Measurements from ENCODE around the gene TNNI2. TPM values are rescaled to one million over a fixed set of nuclear protein-coding genes. Genes with fewer than 3 reads are reported as not detected.

Gene TNNI2
- total RNA-seq = 10 to 100 TPM in 1 of 9 donors, 1 to 10 TPM in 3, under 1 TPM in 2, not detected in 3; 0.55 to 12.8 (median 1.9) TPM
- 10 to 100 TPM in 2 of 3 donors, 1 to 10 TPM in 1; 1.9 to 21.8 (median 12.0) TPM for polyA plus RNA-seq
- long read RNA-seq, donor 1 = 0 reads
- long read RNA-seq, donor 2 = 0 reads
- long read RNA-seq, donor 3 = 0 reads
- long read RNA-seq, donor 4 = 0 reads
- long read RNA-seq, donor 5, partial matches to known transcripts = 2 of 5 reads
- long read RNA-seq, donor 5, other reads (novel, unspliced or antisense) = 2 of 5 reads
- long read RNA-seq, donor 6 = 0 reads
- long read RNA-seq, donor 7 = 0 reads
- long read RNA-seq, donor 8 = 0 reads
- long read RNA-seq, donor 9 = 0 reads
- long read RNA-seq, donor 10 = 0 reads

DNA sequence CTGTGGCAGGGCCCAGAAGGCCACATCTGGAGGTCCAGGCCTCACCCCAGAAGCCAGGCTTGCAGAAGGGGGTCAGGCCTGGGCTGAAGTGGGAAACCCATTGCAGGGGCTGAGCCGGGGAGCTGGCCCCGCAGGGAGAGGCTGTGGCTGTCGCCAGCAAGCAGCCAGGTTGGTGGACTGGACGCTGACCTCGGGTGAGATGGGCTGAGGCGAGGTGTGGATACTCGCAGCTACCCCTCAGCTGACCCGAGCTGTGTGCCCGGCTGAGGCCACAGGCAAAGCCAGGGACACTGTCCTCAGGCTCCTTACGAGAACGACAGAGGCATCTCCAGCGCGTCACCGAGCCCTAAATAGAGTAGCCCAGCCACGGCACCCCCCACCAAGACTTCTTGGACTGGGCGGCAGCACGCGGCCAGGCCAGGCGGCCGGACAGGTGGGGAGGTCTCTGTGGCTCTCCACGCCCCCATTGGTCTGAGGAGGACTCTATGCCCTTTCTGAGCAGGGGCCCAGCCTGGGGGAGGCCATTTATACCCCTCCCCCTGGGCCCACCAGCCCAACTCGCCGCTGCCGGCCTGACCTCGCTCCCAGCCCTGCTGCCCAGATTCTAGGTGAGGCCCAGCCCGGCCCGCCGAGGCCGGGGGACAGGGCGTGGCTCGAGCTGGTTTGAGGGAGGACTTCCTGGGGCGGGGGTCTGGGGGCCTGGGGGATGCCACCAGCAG, at the start of gene TNNI2:
Gene TNNI2, plus strand, starts transcription at position 556 of the 719 bp plus-strand sequence. CDS start 716 bp downstream, outside the sequence.
- Histone ChIP-seq H3K27ac (peak within 1 kb of the TSS in 2 of 5 donors; percentile 30 to 62), H3K4me3 (no peak within 1 kb of the TSS), H3K4me1 (replicated peaks in 1 of 2) (peaks cover 24 to 25% of the 10 kb centered on the region in 2 donors), H3K36me3 (replicated peaks in 1 of 2) (no peaks in the 10 kb centered on the region), H3K27me3 (no peaks in the 10 kb centered on the region), H3K9me3 (replicated peaks in 1 of 3) (no peaks in the 10 kb centered on the region)
- 89 to 100% (median 92%) methylated on average over 7 to 32 of the region's 32 CpGs for whole genome bisulfite sequencing, 4 donors
- TF ChIP-seq, protein P1, sequence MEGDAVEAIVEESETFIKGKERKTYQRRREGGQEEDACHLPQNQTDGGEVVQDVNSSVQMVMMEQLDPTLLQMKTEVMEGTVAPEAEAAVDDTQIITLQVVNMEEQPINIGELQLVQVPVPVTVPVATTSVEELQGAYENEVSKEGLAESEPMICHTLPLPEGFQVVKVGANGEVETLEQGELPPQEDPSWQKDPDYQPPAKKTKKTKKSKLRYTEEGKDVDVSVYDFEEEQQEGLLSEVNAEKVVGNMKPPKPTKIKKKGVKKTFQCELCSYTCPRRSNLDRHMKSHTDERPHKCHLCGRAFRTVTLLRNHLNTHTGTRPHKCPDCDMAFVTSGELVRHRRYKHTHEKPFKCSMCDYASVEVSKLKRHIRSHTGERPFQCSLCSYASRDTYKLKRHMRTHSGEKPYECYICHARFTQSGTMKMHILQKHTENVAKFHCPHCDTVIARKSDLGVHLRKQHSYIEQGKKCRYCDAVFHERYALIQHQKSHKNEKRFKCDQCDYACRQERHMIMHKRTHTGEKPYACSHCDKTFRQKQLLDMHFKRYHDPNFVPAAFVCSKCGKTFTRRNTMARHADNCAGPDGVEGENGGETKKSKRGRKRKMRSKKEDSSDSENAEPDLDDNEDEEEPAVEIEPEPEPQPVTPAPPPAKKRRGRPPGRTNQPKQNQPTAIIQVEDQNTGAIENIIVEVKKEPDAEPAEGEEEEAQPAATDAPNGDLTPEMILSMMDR (IDR thresholded peaks at IDR 0.05) = no peak
- TF ChIP-seq POLR2A (IDR thresholded peaks at IDR 0.05) = no peak
- intact Hi-C loops (cut with DNase I) = loop anchor here (5.0 kb wide), 3 partner anchors 84 to 314 kb away; no protein-coding TSS in a partner anchor
- DNase-seq = peak in 4 of 7 donors; percentile 13 to 33 (median 25)

DNA sequence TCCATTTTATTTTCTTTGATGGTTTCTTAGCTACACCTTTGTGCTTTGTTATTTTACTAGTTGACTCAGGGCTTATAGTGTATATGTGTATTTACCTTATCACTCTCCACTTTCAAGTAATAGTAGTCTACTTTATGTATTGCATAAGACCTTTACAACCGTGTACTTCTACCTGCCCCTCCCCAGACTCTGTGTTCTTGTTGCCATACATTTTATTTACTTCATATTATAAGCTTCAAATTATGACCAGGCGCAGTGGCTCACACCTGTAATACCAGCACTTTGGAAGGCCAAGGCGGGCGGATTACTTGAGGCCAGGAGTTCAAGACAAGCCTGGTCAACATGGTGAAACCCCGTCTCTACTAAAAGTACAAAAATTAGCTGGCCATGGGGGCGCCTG, 46.9 kb upstream of the TNNI2 start:
- intact Hi-C loops (cut with DNase I) = no loop called here
- WGBS, 4 donors = 83 to 93% (median 87%) methylated on average over 6 of the region's 6 CpGs
- TF ChIP-seq POLR2A (IDR thresholded peaks at IDR 0.05) = no peak

DNA sequence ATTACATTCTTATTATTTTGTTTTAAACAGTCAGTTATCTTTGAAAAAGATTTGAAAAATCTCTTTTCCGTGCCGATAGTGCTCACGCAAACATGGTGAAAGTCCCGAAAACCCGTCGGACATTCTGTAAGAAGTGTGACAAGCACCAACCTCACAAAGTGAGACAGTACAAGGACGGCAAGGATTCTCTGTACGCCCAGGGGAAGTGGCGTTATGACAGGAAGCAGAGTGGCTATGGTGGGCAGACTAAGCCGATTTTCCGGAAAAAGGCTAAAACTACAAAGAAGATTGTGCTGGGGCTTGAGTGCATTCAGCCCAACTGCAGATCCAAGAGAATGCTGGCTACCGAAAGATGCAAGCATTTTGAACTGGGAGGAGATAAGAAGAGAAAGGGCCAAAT, 46.3 kb upstream of the TNNI2 start:
- intact Hi-C loops (cut with DNase I) = no loop called here
- TF ChIP-seq POLR2A (IDR thresholded peaks at IDR 0.05) = no peak
- TF ChIP-seq, protein P1 (IDR thresholded peaks at IDR 0.05) = no peak
- 76 to 78% (median 77%) methylated on average over 12 of the region's 12 CpGs for WGBS, 4 donors

More for the DNA sequence above, 46.9 kb upstream of the TNNI2 start:
- Histone ChIP-seq H3K4me3 (no peak overlapping the region), H3K4me1 (replicated peaks in 1 of 2) (no peaks in the 10 kb centered on the region), H3K36me3 (replicated peaks in 1 of 2) (no peaks in the 10 kb centered on the region), H3K9me3 (replicated peaks in 1 of 3) (no peaks in the 10 kb centered on the region), H3K27me3 (no peaks in the 10 kb centered on the region), H3K27ac (no peak overlapping the region)
- DNase-seq = no peak

DNA sequence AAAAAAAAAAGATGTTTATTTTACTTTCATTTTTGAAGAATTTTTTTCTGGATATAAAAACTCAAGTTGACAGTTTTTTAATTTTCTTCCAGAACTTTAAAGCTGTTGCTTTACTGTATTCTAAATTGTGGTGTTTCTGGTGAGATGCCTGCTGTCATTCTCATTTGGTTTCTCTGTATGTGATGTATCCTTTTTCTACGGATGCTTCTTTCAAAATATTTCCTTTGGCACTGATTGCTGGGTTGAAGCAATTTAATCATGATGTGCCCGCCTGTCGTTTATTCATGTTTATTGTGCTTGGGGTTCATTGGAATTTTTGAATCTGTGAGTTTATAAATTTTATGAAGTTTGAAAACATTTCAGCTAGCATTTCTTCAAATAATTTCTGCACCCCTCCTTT, 45.7 kb upstream of the TNNI2 start:
- no peaks in the 10 kb centered on the region for H3K9me3 ChIP-seq (replicated peaks in 1 of 3)
- H3K36me3 ChIP-seq (replicated peaks in 1 of 2) = no peaks in the 10 kb centered on the region
- H3K4me3 ChIP-seq = no peak overlapping the region
- no peaks in the 10 kb centered on the region for H3K4me1 ChIP-seq (replicated peaks in 1 of 2)
- WGBS, 4 donors = 55 to 66% (median 59%) methylated on average over 3 of the region's 3 CpGs
- H3K27me3 ChIP-seq = no peaks in the 10 kb centered on the region
- no peak for TF ChIP-seq POLR2A (IDR thresholded peaks at IDR 0.05)
- TF ChIP-seq, protein P1 (IDR thresholded peaks at IDR 0.05) = no peak
- H3K27ac ChIP-seq = no peak overlapping the region
- intact Hi-C loops (cut with DNase I) = no loop called here
- DNase-seq = no peak

More for the DNA sequence above, 46.3 kb upstream of the TNNI2 start:
- DNase-seq = peak in 1 of 7 donors; percentile 31
- H3K4me3 ChIP-seq = no peak overlapping the region
- no peak overlapping the region for H3K27ac ChIP-seq
- H3K27me3 ChIP-seq = no peaks in the 10 kb centered on the region
- H3K36me3 ChIP-seq (replicated peaks in 1 of 2) = no peaks in the 10 kb centered on the region
- no peaks in the 10 kb centered on the region for H3K9me3 ChIP-seq (replicated peaks in 1 of 3)
- no peaks in the 10 kb centered on the region for H3K4me1 ChIP-seq (replicated peaks in 1 of 2)
